GM19239 (cell line): ENCODE measurements around the gene MYO7A.
"Not testable (repeated sequence)": the region's sequence is repeated elsewhere in the genome, so short reads cannot be mapped to it uniquely, and the experiment has no call there.

Experiments used
- DNase-seq: peaks from one replicate; pipeline ENCODE4 v3.0.0; 2011; ENCODE audit warnings: low spot score; ENCODE audit not compliant: insufficient read length
- FAIRE-seq: peaks from 2 replicates; lab custom pipeline; 2011; peaks lifted over from hg19 to GRCh38; lab: Jason Lieb, UNC

MYO7A gene

DNA sequence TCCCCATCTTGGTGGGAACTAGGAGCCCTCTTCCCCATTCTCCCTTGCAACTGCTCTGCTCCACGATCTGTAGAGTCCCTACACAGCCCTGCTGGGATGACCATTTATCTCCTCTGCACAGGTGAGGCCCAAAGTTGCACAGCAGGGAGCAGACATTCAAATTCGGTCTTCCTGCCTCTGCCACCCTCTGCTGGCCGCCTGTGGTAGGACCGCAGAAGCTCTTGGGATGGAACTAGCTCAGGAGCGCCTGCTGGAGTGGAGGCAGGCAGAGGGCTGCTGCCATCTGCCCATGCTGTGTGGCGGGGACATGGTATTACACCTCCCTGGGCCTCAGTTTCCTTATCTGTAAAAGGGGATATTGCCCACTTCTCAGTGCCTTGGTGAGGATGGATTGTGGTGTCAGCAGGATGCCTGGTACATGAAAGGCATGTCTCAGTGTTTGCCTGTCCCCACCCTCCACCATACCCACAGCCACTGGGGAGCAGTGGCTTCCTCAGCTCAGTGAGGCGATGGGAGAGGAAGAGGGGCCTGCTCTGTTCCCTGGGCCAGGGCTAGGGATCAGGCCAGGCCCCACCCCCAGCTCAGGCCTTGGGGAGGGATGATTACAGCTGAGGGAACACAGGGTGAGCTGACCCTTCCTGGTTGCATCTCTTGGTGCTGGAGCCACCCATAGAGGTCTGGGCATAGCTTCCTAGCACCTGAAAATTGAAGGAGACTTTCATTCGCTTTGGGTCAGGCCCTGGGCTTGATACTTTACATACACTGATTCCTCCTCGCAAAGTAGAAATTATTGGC is 36.7 kb upstream of the MYO7A start:
- peak; percentile 97 for FAIRE-seq
- DNase-seq: peak; percentile 96

DNA sequence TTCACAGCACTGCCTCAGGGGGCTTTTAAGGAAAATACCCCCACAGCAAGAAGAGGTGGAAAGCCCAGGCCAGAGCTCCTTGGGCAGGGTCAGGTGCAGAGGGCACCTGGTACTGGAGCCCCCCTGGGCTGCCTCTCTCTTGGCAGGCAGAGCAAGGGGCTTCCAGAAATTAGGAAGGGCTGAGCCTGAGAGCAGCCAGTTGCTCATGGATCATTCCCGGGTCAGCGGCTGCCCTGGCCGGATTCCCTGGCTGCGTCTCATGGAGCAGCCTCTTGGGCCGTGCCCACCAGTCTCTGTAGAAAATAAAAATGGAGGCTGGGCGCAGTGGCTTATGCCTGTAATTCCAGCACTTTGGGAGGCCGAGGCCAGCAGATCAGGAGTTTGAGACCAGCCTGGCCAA is 35.7 kb upstream of the MYO7A start:
- FAIRE-seq (no peak), DNase-seq (no peak)

DNA sequence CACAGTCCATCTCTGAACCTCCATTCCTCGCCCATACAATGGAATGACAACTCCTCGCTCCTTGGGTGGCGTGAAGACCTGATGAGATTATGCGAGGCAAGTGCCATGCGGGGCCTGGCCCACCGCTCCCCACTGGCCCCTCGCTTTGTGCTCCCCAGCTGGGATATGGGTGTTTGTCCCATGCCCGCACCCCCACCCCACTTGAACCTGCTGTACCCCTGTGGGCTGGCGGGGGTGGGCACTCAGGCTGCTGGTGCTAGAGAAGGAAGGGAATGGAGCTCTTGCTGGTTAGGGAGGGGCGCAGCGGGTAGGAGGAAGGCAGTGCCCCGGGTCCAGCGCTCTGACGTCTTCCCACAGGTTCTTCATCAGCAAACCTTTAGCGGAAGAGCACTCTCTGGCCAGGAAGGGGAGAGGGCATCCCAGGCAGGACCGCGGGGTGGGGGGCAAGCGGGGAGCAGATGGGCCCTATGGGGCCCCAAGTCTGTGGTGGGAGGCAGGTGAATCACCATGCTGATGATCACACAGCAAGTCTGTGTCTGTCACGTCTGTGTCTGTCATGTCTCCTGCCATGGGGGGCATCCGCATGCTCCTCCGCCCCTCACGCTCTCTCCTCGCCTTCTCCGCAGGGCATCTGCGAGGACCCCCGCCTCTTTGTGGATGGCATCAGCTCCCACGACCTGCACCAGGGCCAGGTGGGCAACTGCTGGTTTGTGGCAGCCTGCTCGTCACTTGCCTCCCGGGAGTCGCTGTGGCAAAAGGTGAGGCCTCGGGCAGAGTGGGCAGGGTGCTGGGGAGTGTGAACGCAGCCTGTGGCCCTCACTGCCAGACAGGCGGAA is 34.8 kb upstream of the MYO7A start:
- DNase-seq (no peak), FAIRE-seq (no peak)

DNA sequence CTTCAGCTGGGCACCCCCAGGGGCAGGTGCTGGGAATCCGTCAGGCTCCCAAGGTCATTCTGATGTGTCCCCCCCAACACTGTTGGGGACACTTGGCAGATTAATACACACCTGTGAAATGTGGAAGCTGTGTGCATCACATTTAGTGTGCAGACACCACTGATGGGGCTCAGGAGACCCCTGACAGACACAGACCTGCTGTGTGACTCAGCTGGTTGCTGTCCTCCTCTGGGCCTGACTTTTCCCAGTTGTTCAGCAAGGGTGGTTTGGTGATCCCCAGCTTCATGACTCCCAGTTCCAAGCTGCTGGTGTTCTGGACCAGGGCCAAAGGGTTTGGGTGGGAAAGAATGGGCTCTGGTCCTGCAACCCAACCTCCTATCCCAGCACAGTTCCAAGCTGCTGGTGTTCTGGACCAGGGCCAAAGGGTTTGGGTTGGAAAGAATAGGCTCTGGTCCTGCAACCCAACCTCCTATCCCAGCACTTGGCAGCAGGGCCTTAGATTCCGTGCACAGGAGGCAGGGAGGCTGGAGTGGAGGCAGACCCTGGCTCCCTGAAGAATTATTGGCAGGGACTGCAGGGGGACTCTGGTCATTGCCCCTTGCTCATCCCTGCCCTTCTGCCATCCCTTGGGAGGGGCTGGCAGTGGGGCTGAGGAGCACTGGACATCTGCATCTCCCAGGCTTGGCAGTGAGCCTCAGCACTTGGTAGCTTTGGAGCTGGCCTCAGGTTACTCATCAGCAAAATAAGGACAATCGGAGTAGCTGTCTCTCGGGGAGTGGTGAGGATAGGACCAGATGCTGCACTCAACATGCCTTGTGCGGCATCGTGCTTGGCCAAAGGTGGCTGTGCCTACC is 33.8 kb upstream of the MYO7A start:
- FAIRE-seq: no peak
- DNase-seq: no peak

DNA sequence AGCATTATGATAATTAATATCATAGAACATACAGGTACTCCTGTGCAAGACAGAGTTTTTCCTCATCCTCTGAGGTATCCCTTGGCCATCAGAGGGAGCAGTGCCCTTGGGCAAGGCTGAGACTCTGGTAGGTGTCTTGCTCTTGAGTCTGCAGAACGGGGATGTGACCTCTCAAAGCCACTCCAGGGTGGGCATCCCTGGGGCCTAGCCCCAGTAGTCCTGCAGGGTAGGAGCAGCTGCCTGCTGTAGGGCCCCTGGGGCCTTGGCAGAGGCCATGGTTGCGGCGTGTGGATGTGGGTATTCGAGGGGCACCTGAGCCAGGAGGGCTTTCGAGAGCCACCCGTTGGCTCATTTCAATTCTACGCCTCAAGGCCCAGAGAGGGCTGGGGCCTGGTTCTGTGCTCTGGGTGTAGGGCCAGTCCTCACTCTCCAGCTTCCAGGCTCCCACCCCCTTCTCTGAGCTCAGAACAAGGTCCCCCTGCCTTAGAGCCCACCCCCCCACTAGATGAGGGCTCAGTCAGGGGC is 33.1 kb upstream of the MYO7A start:
- DNase-seq (no peak), FAIRE-seq (no peak)

DNA sequence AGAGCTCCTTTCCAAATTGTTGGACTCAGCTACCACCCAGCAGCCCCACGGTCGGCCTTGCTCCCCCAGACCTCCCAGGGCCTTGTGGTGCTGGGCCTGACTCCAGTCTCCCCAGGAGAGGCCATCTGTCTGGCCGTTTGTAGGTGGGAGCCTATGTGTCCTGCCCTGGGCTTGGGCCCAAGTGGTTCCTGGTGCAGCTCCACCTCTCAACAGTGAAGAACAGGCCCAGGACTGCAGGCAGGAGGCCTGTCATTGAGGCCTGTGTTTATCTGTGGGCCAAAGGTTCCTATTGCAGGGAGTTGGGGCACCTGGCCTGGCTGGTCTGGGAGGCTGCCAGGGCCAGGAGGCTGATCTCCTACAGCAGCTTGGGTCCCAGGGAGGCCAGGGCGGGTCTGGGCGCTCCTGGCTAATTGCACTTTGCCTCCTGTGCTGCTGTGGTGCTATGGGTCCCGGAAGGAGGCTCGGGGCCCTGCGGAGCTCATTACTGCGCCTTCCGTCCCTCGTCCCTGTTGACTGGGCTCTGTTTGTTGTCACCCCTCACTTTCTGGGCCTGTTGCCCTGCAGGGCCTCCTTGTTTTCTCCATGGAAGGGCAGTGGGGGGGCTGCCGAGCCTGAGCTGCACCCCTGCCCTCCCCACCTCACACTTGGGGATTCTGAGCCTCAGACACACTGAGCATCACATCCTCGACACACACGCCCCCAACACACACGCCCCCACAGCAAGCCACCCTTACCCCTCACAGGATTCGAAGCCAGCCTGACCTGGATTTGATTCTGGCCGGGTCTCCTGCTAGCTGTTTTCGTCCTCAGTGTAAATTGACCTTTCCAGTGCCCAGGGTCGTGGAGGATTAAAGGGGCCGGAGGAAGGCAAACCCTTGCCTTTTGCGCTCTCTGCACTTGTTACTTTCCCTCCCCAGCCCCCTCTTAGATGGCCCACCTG is 32.2 kb upstream of the MYO7A start:
- DNase-seq (no peak), FAIRE-seq (no peak)

DNA sequence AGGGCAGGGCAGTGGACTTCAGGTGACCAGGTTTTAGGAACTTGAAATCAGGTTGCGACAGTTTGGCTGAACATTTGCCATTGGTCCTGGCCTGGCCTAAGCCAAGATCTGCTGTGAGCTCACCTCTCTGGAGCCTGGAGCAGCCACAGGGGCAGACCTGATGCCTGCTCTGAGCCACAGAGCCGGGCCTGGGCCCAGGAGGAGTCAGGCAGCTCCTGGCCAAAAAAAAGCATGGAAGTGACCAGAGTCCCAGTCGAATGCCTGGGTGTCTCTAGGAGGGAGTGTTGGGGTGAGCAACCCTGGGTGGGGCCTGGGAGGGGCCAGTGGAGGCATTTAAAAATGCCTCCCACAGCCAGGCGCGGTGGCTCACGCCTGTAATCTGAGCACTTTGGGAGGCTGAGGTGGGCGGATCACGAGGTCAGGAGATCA is 31.4 kb upstream of the MYO7A start:
- FAIRE-seq: no peak

DNA sequence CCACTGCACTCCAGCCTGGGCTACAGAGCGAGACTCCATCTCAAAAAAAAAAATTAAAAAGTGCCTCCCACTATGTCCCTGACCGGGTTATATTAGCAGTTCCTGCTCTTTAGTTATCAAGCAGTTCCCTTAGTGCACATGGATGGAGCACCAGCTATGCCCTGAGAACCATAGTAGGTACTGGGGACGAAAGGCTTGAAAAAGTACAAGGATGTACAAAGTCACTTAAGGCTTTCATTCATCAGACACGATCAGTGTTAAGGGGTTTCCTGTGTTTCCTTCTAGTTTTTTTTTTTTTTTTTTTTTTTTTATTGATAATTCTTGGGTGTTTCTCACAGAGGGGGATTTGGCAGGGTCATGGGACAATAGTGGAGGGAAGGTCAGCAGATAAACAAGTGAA is 30.9 kb upstream of the MYO7A start:
- FAIRE-seq, DNase-seq: not testable (repeated sequence)

More for the DNA sequence above, 31.4 kb upstream of the MYO7A start:
- DNase-seq: no peak

DNA sequence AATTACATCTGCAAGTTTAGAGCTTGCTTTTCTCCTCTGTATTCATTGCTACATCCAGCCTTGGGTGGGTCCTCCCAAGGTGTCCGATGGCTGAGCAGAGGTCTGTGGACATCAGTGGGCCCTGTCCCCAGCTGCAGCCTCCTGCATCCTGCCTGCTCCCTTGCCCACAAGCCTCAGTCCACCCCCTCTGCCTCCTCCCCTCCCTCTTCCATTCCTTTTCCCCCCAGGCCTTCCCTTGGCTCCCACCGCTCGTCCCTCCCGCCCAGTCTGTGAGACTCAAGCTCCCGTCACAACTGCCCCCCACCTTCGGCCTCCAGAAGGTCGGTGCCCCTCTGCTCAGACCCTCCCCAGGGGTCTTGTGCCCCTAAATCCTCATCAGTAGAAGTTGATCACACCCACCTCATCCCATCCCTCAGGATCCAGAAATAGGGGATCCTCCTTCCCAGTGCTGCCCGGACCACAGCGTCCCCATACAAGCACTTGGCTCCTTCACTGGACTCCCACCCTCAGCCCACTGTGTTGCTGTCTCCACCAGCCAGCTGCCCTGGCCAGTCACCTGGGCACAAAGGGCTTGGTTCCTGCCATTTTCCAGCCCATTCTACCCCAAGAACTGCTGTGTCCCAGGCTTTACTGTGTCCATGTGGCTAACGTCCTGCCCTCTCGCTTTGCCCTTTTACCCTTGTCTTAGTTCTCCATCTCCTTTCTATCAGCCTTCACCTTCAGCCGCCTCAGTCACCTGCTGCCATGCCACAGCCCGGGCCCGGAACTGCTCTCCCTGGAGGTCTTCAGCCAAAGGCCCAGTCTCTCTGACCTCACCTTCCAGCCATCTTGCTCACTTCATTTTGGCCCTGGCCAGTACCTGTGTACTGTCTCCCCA is 27.6 kb upstream of the MYO7A start:
- no peak for FAIRE-seq

DNA sequence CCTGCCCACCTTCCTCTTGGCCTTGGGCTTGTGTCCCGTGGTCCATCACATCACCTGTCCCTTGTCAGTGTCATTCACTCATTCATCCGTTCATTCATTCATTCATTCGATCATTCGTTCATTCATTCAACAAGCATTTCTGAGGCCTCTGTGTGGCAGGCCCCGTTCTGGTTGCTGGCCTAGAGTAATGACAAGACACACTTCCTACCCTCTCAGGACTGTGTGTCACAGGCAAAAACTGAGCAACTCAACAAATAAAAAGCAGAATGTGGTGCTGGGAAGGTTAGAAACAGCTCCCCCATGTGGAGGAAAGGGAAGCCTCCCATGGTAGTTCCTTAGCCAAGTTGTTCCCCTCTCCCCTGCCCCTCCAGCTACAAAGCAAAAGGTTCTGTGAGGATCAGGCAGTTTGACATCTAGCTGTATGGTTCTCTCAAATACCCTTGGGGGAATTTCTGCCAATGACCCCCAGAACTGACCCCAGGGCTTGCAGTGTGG is 27.0 kb upstream of the MYO7A start:
- DNase-seq: no peak
- FAIRE-seq: no peak

More for the DNA sequence above, 27.6 kb upstream of the MYO7A start:
- DNase-seq: no peak

DNA sequence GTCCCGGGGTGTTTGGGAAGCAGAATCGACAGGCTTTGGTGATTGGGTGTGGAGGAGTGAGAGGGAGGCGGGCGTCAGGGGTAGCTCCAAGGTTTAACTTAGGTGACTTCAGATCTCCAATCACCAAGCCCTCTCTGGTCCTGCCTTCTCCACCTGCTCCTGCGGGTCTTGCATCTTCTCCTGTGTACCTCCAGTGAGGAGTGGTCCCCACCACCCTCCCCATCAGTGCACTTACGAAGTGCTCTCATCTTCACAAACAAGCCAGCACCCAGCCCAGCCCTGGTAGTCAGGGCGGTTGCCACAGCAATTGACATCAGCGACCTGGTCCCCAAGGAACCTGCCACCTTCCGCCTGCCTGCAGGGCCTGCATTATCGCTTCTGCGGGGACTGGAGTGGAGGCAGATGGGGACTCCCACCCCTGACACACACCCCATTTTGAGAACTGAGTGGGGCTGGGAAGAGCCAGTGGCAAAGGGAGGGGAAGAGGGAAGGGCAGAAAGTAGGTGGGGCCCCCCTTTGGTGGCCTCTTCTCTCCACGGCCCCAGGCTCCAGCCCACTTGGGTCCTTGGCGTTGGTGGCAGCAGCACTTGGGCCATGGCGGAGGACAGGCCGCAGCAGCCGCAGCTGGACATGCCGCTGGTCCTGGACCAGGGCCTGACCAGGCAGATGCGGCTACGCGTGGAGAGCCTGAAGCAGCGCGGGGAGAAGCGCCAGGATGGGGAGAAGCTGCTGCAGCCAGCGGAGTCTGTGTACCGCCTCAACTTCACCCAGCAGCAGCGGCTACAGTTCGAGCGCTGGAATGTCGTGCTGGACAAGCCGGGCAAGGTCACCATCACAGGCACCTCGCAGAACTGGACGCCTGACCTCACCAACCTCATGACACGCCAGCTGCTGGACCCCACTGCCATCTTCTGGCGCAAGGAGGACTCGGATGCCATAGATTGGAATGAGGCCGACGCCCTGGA is 25.5 kb upstream of the MYO7A start, which contains the start of gene OMP:
Gene OMP (plus strand): TSS at position 595 of the 965 bp plus-strand sequence. CDS start 0 bp downstream, at position 595.
- FAIRE-seq (no peak), DNase-seq (no peak)

DNA sequence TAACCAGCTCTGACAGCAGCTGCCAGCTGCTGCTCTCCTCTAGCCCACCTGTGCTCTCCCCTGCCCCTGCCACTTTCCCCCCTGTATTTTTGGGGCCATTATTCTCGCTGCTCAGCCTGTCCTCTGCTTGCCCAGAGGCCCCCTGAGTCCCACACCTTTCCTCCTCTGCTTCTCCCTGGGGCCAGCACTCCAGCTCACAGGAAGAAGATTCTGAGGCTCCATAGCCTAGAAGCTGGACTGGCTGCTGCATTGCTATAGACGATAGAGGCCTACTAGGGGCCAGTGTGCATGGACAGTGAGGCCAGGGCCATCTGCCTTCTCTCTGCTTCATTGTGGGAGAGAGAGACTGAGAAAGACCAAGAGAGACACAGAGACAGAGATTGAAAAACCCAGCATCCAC is 24.7 kb upstream of the MYO7A start:
- FAIRE-seq (no peak), DNase-seq (no peak)

DNA sequence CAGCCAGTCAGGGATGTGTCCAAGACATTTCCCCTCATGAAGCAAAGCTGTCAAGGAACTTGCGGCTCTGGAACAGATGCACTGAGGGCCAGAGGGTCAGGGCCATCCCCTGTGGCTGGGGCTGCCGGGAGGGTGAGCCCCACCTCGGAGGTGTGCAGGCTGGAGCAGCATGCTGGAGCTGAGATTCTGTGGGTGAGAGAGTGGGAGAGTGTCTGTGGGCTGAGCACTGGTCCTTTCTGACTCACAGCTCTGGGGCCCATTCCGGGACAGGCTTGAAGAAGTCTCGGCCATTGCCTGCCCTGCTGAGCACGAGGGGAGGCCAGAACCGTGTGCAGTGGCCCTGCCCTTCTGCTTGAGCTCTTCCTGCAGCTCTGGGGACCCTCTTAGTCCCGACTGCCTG is 23.3 kb upstream of the MYO7A start:
- DNase-seq (no peak), FAIRE-seq (no peak)

DNA sequence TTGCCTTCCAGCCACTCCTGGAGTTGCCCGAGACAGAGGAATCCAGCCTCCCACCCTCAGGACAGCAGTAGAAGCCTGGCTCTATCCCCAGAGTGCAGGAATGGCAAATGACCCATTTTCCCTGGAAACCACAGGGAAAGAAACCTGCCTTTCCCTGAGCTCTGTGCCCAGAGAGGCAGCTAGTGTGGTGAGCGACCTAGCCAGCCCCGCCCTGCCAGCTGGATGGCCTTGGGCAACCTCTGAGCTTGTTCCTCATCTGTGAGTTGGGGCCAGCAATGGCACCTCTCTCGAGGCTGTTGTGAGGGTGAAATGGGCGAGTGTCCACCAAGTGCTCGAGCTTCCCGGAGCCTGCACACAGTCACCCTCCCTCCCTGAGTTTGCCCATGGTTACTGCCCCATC is 21.7 kb upstream of the MYO7A start:
- FAIRE-seq (no peak), DNase-seq (no peak)

DNA sequence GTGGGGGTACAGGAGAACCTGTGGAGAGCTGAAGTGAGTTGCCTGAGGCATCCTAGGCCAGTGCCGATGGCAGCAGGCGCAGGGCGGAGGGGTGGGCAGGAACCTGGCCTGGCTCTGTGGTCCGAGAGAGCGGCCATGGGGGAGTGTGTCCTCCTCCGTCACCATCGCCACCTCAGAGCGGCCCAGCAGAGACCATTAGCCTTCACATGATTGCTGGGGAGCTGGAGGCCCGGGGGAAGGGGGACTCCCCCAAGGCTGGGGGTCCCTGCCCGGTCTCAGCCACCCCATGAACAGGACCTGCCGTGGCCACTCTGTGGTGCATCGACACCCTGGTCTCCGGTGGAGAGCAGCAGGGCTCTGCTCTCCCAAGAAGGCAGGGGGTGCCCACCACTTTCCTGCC is 21.3 kb upstream of the MYO7A start:
- FAIRE-seq (no peak), DNase-seq (no peak)

DNA sequence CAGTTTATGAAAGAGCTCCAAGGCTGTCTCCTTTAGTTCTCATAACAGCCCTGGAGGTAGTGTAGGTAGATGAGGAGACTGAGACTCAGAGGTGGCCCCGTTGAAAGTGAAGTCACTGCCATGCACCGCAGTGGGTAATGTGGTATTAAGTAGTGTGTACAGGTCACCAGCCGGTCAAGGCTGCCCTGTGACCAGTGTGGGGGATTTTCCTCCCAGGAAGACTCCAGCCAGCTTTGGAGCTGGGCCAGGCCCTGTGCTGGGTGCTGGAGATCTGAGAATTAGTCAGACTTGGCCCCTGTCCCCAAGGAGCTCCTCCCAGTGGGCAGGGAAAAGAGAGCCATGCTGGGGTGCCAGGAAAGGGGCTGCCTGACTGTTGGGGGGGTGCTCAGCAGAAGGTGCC is 20.1 kb upstream of the MYO7A start:
- FAIRE-seq: no peak

DNA sequence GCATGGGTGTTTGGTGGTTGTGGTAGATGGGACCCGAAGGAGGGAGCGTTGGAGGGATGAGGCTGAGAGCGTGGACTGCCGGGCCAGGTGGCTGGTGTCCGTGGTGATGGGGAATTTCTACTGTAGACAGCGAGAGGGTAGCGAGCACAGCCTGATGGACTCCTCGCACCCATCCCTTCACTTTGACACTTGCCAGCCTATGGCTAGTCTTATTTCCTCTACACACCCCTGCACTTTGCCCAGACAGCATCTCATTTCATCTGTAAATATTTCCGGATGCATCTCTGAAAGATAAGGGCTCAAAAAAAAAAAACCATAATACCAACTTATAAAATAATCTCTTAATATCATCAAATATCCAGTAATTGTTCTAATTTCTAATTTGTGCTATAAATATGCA is 19.6 kb upstream of the MYO7A start:
- FAIRE-seq: no peak
- no peak for DNase-seq

More for the DNA sequence above, 20.1 kb upstream of the MYO7A start:
- no peak for DNase-seq
